Bronchial epithelial cell (primary cell): ENCODE data around the gene FHIT. TPM values are rescaled to one million over a fixed set of nuclear protein-coding genes. Genes with fewer than 3 reads are reported as not detected.

Experiments used
- DNase-seq: peaks from one replicate; pipeline ENCODE4 v3.0.0-alpha.2; 2010; ENCODE audit warnings: low read depth
- FAIRE-seq: peaks from 2 replicates; lab custom pipeline; 2011; peaks lifted over from hg19 to GRCh38; lab: Jason Lieb, UNC
- H3K27me3 ChIP-seq: 2 replicates; pipeline ENCODE4 v1.5.1; 2011; ENCODE audit warnings: low read length; ENCODE audit not compliant: control insufficient read depth, insufficient read depth
- H3K36me3 ChIP-seq: 2 replicates; pipeline ENCODE4 v1.5.1; 2011; ENCODE audit warnings: low read length; ENCODE audit not compliant: control insufficient read depth, insufficient read depth
- H3K4me3 ChIP-seq: 2 replicates; pipeline ENCODE4 v1.5.1; 2011; ENCODE audit warnings: mild to moderate bottlenecking, low read depth, low read length, control low read depth
- CTCF ChIP-seq: IDR thresholded peaks from 2 replicates; pipeline ENCODE4 v1.5.1; 2011; ENCODE audit warnings: mild to moderate bottlenecking, moderate library complexity, low read length, control low read depth, inconsistent platforms; ENCODE audit not compliant: insufficient read depth, severe bottlenecking
- total RNA-seq: library from RNA; depleted of rRNA; stranded (reverse); fragments of >200 nt; gene quantifications from 2 replicates; pipeline ENCODE4 v1.2.1, GENCODE V29; 2014

The FHIT gene
- total RNA-seq, 1 donor from 2014 or later, result 1.6 TPM

GRCh38 chr3:60206206-60206605 is 1045.0 kb downstream of the FHIT start:
- TF ChIP-seq CTCF, result no peak
- FAIRE-seq (no peak), DNase-seq (no peak)
- Histone ChIP-seq H3K27me3 (no peaks in the 10 kb centered on the region), H3K4me3 (no peak overlapping the region), H3K36me3 (no peaks in the 10 kb centered on the region)

GRCh38 chr3:60202052-60202726 is 1049.1 kb downstream of the FHIT start:
- FAIRE-seq (no peak), DNase-seq (no peak)
- H3K36me3 ChIP-seq, result no peaks in the 10 kb centered on the region
- H3K27me3 ChIP-seq, result no peaks in the 10 kb centered on the region
- no peak for TF ChIP-seq CTCF
- no peak overlapping the region for H3K4me3 ChIP-seq

GRCh38 chr3:60199306-60199705 is 1051.9 kb downstream of the FHIT start:
- no peaks in the 10 kb centered on the region for H3K27me3 ChIP-seq
- no peaks in the 10 kb centered on the region for H3K36me3 ChIP-seq
- no peak for TF ChIP-seq CTCF
- no peak for FAIRE-seq
- H3K4me3 ChIP-seq, result no peak overlapping the region
- DNase-seq, result no peak

- no peak for FAIRE-seq
- H3K36me3 ChIP-seq, result no peaks in the 10 kb centered on the region
- TF ChIP-seq CTCF, result no peak
Measured at GRCh38 chr3:60198179-60198720, 1053.0 kb downstream of the FHIT start.

GRCh38 chr3:60192297-60193114 is 1058.7 kb downstream of the FHIT start:
- no peak overlapping the region for H3K4me3 ChIP-seq
- H3K36me3 ChIP-seq, result no peaks in the 10 kb centered on the region
- DNase-seq (no peak), FAIRE-seq (no peak)
- no peak for TF ChIP-seq CTCF
- no peaks in the 10 kb centered on the region for H3K27me3 ChIP-seq

More at GRCh38 chr3:60198179-60198720, 1053.0 kb downstream of the FHIT start:
- Histone ChIP-seq H3K27me3 (no peaks in the 10 kb centered on the region), H3K4me3 (no peak overlapping the region)
- DNase-seq, result no peak
